Measurements from ENCODE around the gene LSS.
"Not testable (repeated sequence)": the region's sequence is repeated elsewhere in the genome, so short reads cannot be mapped to it uniquely, and the experiment has no call there.

The LSS gene

DNA sequence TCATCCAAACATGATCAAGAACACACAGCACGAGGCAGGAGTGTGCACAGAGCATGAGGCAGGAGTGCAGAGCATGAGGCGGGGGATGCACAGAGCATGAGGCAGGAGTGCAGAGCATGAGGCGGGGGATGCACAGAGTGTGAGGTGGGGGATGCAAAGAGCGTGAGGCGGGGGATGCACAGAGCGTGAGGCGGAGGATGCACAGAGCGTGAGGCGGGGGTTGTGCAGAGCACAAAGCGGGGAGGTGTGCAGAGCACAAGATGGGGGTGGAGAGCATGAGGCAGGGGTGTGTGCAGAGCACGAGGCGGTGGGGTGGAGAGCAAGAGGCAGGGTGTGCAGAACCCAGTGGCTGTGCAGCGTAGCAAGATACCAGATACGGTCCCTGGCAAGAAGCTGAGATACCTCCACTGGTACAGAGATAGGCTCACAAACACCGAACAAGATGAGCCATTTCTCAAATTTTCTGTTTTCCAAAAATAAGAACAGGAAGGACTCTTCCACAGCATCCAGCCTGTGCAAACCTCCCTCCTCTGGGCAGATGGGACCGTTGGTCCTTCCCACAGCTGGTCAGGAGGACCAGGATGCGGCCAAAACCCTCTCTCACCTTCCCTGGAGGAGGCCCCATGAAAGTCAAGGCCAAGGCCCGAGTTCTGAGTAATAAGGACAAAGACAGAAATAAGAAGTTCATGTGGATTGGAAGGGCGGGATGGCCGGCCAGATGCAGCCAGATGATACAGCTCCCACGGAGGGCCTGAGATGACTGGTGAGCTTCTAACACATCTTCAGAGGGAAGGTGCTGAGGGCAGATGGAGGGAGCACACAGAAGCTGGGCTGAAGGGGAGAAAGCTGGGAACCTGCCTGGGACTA lies 56.3 kb downstream of the LSS start:
- no peak overlapping the region for H3K27ac ChIP-seq
- TF ChIP-seq, protein P1, sequence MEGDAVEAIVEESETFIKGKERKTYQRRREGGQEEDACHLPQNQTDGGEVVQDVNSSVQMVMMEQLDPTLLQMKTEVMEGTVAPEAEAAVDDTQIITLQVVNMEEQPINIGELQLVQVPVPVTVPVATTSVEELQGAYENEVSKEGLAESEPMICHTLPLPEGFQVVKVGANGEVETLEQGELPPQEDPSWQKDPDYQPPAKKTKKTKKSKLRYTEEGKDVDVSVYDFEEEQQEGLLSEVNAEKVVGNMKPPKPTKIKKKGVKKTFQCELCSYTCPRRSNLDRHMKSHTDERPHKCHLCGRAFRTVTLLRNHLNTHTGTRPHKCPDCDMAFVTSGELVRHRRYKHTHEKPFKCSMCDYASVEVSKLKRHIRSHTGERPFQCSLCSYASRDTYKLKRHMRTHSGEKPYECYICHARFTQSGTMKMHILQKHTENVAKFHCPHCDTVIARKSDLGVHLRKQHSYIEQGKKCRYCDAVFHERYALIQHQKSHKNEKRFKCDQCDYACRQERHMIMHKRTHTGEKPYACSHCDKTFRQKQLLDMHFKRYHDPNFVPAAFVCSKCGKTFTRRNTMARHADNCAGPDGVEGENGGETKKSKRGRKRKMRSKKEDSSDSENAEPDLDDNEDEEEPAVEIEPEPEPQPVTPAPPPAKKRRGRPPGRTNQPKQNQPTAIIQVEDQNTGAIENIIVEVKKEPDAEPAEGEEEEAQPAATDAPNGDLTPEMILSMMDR (conservative IDR thresholded peaks at IDR 0.05) = no peak
- no peak for TF ChIP-seq ZFX (IDR thresholded peaks at IDR 0.05)

DNA sequence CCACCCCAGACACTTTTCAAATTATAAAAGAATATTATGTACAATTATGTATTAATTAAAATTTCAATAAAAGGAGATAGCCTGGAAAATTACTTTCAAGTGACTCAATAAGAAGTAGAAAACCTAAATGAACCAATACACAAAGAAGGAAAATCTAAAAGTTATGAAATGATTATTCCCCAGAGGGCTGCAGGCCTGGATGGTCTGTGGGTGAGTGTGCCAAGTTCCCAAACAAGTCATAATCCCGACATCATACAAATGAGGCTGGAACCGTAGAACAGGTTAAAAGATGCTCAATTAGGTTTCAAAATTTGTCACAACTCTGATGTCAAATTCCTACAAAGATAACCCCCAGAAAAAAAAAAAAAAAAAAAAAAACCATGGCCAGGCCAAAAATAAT lies 57.0 kb downstream of the LSS start:
- TF ChIP-seq, protein P1 (conservative IDR thresholded peaks at IDR 0.05) = no peak
- TF ChIP-seq ZFX (IDR thresholded peaks at IDR 0.05) = no peak
- no peak overlapping the region for H3K27ac ChIP-seq

DNA sequence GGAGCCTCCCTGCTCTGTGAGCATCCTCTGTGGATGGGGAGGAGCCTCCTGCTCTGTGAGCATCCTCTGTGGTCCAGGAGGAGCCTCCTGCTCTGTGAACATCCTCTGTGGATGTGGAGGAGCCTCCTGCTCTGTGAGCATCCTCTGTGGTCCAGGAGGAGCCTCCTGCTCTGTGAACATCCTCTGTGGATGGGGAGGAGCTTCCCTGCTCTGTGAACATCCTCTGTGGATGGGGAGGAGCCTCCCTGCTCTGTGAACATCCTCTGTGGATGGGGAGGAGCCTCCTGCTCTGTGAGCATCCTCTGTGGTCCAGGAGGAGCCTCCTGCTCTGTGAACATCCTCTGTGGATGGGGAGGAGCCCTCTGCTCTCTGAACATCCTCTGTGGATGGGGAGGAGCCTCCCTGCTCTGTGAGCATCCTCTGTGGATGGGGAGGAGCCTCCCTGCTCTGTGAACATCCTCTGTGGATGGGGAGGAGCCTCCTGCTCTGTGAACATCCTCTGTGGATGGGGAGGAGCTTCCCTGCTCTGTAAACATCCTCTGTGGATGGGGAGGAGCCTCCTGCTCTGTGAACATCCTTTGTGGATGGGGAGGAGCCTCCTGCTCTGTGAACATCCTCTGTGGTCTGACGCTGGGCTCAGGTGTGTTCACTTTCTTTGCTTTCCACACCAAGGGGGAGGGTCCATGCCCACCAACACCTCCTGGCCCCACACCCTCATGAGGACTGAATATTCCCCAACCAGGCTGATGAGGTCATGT lies 58.0 kb downstream of the LSS start:
- not testable (repeated sequence) for H3K27ac ChIP-seq

DNA sequence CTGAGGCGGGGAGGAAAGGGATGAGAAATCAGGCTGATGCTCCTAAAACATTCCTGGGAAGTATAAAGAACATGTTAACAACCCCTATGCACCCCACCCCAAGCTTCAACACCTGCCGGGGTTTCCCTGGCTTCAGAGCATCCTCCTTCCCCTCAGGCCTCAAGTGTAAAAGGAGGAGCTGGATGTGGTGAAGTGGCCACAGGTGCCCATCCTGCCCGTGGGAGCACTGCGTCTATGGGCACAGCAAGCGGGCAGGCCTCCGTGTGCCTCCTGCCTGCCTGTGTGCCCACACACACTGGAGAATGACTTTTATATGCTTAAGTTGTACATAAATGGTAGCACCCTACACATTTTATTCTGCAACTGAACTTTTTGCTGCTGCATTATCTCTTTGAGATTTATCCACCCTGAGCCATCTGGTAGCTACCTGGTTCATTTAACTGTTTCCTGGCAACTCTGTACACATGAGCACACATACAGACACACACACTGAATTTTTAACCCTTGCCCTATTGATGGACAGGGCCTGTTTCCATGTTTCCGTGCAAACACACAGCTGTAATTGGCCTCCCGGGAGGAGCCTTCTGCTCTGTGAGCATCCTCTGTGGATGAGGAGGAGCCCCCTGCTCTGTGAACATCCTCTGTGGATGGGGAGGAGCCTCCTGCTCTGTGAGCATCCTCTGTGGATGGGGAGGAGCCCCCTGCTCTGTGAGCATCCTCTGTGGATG lies 59.8 kb downstream of the LSS start:
- H3K27ac ChIP-seq = no peak overlapping the region
- TF ChIP-seq ZFX (IDR thresholded peaks at IDR 0.05) = no peak
- TF ChIP-seq, protein P1 (conservative IDR thresholded peaks at IDR 0.05) = no peak

DNA sequence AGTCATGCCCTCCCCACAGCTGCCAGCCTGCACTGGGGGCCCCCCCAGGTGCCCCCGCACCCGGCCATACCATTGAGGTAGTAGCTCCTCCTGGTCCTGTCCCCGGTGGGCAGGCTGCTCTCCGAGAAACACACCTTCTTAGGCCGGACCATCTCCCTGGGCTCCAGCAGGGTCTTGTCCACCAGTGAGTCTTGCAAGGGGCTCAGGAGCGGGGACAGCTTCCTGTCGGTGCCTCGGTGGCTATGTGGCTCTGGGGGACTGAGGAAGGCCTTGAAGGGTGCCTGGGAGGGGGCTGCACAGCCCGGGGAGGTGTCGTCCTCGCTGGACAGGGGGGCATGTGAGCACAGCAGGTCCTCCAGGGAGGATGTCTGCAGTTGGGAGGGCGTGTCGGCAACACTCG lies 60.3 kb downstream of the LSS start:
- no peak for TF ChIP-seq ZFX (IDR thresholded peaks at IDR 0.05)
- TF ChIP-seq, protein P1 (conservative IDR thresholded peaks at IDR 0.05) = no peak
- H3K27ac ChIP-seq = no peak overlapping the region

DNA sequence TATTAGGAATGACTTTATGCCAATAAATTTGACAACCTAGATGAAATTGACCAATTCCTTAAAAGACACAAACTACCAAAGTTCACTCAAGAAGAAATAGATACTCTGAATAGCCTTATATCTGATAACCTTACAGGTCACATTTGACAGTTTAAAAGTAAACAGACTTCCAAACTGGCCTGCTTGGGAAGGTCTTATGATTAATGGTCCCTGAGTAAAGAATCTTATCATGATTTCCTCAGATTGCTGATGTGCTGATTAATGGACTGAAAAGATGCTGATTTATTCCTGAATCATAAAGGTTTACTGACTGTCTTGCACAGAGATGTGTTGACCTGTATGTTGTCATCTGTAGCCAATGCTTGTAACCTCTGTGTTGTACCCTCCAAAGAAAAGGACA lies 63.5 kb downstream of the LSS start:
- TF ChIP-seq, protein P1 (conservative IDR thresholded peaks at IDR 0.05) = no peak
- TF ChIP-seq ZFX (IDR thresholded peaks at IDR 0.05) = no peak
- no peak overlapping the region for H3K27ac ChIP-seq

DNA sequence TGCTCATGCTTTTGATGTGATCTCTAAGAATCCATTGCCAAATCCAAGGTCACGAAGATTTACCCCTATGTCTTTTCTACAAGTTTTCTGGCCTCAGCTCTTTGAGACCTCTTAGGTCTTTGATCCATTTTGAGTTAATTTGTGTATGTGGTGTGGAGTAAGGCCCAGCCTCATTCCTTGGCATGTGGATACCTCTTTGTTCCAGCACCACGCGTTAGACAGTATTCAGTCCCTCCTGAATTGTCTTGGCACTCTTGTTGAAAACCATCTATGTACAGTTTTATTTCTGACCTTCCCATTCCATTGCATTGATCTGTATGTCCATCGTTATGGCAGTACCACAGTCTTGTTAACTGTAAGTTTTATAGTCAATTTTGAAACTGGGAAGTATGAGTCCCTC lies 65.2 kb downstream of the LSS start:
- TF ChIP-seq, protein P1 (conservative IDR thresholded peaks at IDR 0.05) = no peak
- TF ChIP-seq ZFX (IDR thresholded peaks at IDR 0.05) = no peak
- H3K27ac ChIP-seq = no peak overlapping the region
